Measurements from ENCODE around the gene IGSF9. TPM values are rescaled to one million over a fixed set of nuclear protein-coding genes. Genes with fewer than 3 reads are reported as not detected.

Gene IGSF9
- total RNA-seq, 1 experiment from 2014 or later, result 0.44 TPM

- peaks cover 19% of the 10 kb centered on the region for H3K4me1 Mint-ChIP-seq (ENCODE audit: insufficient read depth, unreplicated experiment)
- H3K36me3 Mint-ChIP-seq (ENCODE audit: insufficient read depth, unreplicated experiment), result no peaks in the 10 kb centered on the region
- no peak for TF ChIP-seq CTCF (IDR thresholded peaks at IDR 0.05; ENCODE audit: unreplicated experiment)
- no peaks in the 10 kb centered on the region for H3K27me3 Mint-ChIP-seq (ENCODE audit: insufficient read depth, unreplicated experiment)
- DNase-seq (ENCODE audit: unreplicated experiment), result peak; percentile 53
- no peaks in the 10 kb centered on the region for H3K9me3 Mint-ChIP-seq (ENCODE audit: unreplicated experiment)
- no TSS peak for BruUV-seq (replicated peaks)
- H3K4me3 Mint-ChIP-seq (ENCODE audit: unreplicated experiment), result no peak overlapping the region
- POLR2A ChIA-PET, result interaction anchor here (0.7 to 7.0 kb wide), 10 partner anchors 12 to 116 kb away, joined by 3 to 57 read pairs (median 4); partner anchors contain the start of gene DUSP23
- H3K27ac Mint-ChIP-seq (ENCODE audit: low read depth, unreplicated experiment), result no peak overlapping the region
- intact Hi-C loops (cut with micrococcal nuclease), result loop anchor here (2.0 kb wide), 1 partner anchor 44 kb away; no protein-coding TSS in a partner anchor
- CTCF ChIA-PET, result interaction anchor here (0.5 to 15.0 kb wide), 69 partner anchors 8 to 1393 kb away, joined by 3 to 1396 read pairs (median 5); partner anchors contain the start of genes DUSP23, FCRL6, PIGM and SLAMF8
Observed at GRCh38 chr1:159892944-159893343, 52.5 kb downstream of the IGSF9 start.

GRCh38 chr1:159891275-159892157 lies 53.9 kb downstream of the IGSF9 start:
- Mint-ChIP-seq H3K4me1 (ENCODE audit: insufficient read depth, unreplicated experiment) (peaks cover 19% of the 10 kb centered on the region), H3K4me3 (ENCODE audit: unreplicated experiment) (no peak overlapping the region), H3K27me3 (ENCODE audit: insufficient read depth, unreplicated experiment) (no peaks in the 10 kb centered on the region), H3K27ac (ENCODE audit: low read depth, unreplicated experiment) (peak overlapping the region; percentile 28), H3K9me3 (ENCODE audit: unreplicated experiment) (no peaks in the 10 kb centered on the region), H3K36me3 (ENCODE audit: insufficient read depth, unreplicated experiment) (no peaks in the 10 kb centered on the region)
- CTCF ChIA-PET, result interaction anchor here (0.6 to 15.0 kb wide), 90 partner anchors 13 to 884 kb away, joined by 3 to 1396 read pairs (median 5); partner anchors contain the start of genes ACKR1, APCS, DUSP23 and FCRL6
- intact Hi-C loops (cut with micrococcal nuclease), result loop anchor here (1.0 to 2.0 kb wide), 9 partner anchors 37 to 759 kb away; partner anchors contain the start of gene DUSP23
- no TSS peak for BruUV-seq (replicated peaks)
- peak; percentile 100 for TF ChIP-seq CTCF (IDR thresholded peaks at IDR 0.05; ENCODE audit: unreplicated experiment)
- DNase-seq (ENCODE audit: unreplicated experiment), result peak; percentile 96
- POLR2A ChIA-PET, result interaction anchor here (0.8 to 7.0 kb wide), 8 partner anchors 10 to 680 kb away, joined by 4 to 57 read pairs (median 4); partner anchors contain the start of gene DUSP23

GRCh38 chr1:159890390-159890789 lies 55.0 kb downstream of the IGSF9 start:
- POLR2A ChIA-PET, result interaction anchor here (1.0 to 7.0 kb wide), 8 partner anchors 9 to 113 kb away, joined by 3 to 57 read pairs (median 6); partner anchors contain the start of gene DUSP23
- Mint-ChIP-seq H3K9me3 (ENCODE audit: unreplicated experiment) (no peaks in the 10 kb centered on the region), H3K27me3 (ENCODE audit: insufficient read depth, unreplicated experiment) (no peaks in the 10 kb centered on the region), H3K4me3 (ENCODE audit: unreplicated experiment) (no peak overlapping the region), H3K27ac (ENCODE audit: low read depth, unreplicated experiment) (peak overlapping the region; percentile 44), H3K36me3 (ENCODE audit: insufficient read depth, unreplicated experiment) (no peaks in the 10 kb centered on the region), H3K4me1 (ENCODE audit: insufficient read depth, unreplicated experiment) (peaks cover 19% of the 10 kb centered on the region)
- DNase-seq (ENCODE audit: unreplicated experiment), result no peak
- TSS peak; percentile 90 for BruUV-seq (replicated peaks)
- CTCF ChIA-PET, result interaction anchor here (0.6 to 15.0 kb wide), 51 partner anchors 8 to 1192 kb away, joined by 3 to 1396 read pairs (median 6); partner anchors contain the start of genes APCS, DUSP23, FCRL6 and IGSF9
- intact Hi-C loops (cut with micrococcal nuclease), result no loop called here
- no peak for TF ChIP-seq CTCF (IDR thresholded peaks at IDR 0.05; ENCODE audit: unreplicated experiment)

GRCh38 chr1:159889821-159890252 lies 55.6 kb downstream of the IGSF9 start:
- Mint-ChIP-seq H3K36me3 (ENCODE audit: insufficient read depth, unreplicated experiment) (no peaks in the 10 kb centered on the region), H3K9me3 (ENCODE audit: unreplicated experiment) (no peaks in the 10 kb centered on the region), H3K4me3 (ENCODE audit: unreplicated experiment) (no peak overlapping the region), H3K27ac (ENCODE audit: low read depth, unreplicated experiment) (peak overlapping the region; percentile 44), H3K27me3 (ENCODE audit: insufficient read depth, unreplicated experiment) (no peaks in the 10 kb centered on the region), H3K4me1 (ENCODE audit: insufficient read depth, unreplicated experiment) (peaks cover 19% of the 10 kb centered on the region)
- no TSS peak for BruUV-seq (replicated peaks)
- POLR2A ChIA-PET, result interaction anchor here (1.0 to 7.0 kb wide), 11 partner anchors 9 to 112 kb away, joined by 3 to 57 read pairs (median 5); partner anchors contain the start of gene DUSP23
- intact Hi-C loops (cut with micrococcal nuclease), result no loop called here
- DNase-seq (ENCODE audit: unreplicated experiment), result peak; percentile 96
- CTCF ChIA-PET, result interaction anchor here (0.6 to 15.0 kb wide), 40 partner anchors 8 to 924 kb away, joined by 3 to 1396 read pairs (median 10); partner anchors contain the start of genes DUSP23, FCRL6, IGSF9 and SLAMF8
- no peak for TF ChIP-seq CTCF (IDR thresholded peaks at IDR 0.05; ENCODE audit: unreplicated experiment)

Measured in MCF 10A (cell line).